Vagina (tissue), 2 donors: ENCODE results near the gene SLC35A1.

ENCODE experiments used
- POLR2A ChIP-seq, 2 donors: fragments of 450-650 bp; IDR thresholded peaks; one replicate each; pipeline ENCODE4 v1.6.1; 2017; ENCODE audit warnings: antibody characterized with exemption in 2 of 2, mild to moderate bottlenecking in 2 of 2, moderate library complexity in 2 of 2
- POLR2AphosphoS5 ChIP-seq, 2 donors: sonication (generic); formaldehyde crosslinking; IDR thresholded peaks; one replicate each; pipeline ENCODE4 v1.9.0; 2017; ENCODE audit warnings: antibody characterized with exemption in 2 of 2, mild to moderate bottlenecking in 2 of 2, low read depth in 1 of 2; ENCODE audit not compliant: insufficient read depth in 1 of 2
- TF ChIP-seq, protein P1 (sequence below), 3 experiments: fragments of 450-650 bp in 2 of 3; fragments of 200-600 bp in 1 of 3; sonication (generic) in 1 of 3; IDR thresholded peaks; one replicate each; pipeline ENCODE4 v1.5.1; 2017 to 2019; ENCODE audit warnings: antibody characterized with exemption in 3 of 3, mild to moderate bottlenecking in 2 of 3, moderate library complexity in 2 of 3

DNA sequence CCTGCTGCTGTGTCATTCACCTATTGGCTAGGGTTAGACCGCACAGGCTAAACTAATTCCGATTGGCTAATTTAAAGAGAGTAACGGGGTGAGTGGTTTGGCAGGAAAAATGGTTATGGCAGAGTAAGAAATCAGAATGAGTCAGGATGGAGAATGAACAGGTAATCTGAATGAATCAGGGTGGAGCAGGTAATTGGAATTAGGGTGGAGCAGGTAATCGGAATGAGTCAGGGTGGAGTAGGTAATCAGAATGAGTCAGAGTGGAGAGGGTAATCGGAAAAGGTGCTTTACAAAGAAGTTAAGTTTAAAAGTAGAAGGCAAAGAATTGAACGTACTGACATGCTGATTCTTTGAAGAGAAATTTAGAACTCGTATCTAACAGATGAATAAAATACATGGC, 11.7 kb downstream of the SLC35A1 start:
- TF ChIP-seq, protein P1, sequence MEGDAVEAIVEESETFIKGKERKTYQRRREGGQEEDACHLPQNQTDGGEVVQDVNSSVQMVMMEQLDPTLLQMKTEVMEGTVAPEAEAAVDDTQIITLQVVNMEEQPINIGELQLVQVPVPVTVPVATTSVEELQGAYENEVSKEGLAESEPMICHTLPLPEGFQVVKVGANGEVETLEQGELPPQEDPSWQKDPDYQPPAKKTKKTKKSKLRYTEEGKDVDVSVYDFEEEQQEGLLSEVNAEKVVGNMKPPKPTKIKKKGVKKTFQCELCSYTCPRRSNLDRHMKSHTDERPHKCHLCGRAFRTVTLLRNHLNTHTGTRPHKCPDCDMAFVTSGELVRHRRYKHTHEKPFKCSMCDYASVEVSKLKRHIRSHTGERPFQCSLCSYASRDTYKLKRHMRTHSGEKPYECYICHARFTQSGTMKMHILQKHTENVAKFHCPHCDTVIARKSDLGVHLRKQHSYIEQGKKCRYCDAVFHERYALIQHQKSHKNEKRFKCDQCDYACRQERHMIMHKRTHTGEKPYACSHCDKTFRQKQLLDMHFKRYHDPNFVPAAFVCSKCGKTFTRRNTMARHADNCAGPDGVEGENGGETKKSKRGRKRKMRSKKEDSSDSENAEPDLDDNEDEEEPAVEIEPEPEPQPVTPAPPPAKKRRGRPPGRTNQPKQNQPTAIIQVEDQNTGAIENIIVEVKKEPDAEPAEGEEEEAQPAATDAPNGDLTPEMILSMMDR (IDR thresholded peaks at IDR 0.05): no peak
- no peak for TF ChIP-seq POLR2A (IDR thresholded peaks at IDR 0.05)
- no peak for TF ChIP-seq POLR2AphosphoS5 (IDR thresholded peaks at IDR 0.05; ENCODE audit: insufficient read depth in 1 of 2, low read depth in 1 of 2)
